Thoracic aorta (tissue), 2 donors: ENCODE measurements around the gene PAMR1. TPM values are rescaled to one million over a fixed set of nuclear protein-coding genes. Genes with fewer than 3 reads are reported as not detected.

ENCODE experiments used
- ATAC-seq: fragments of 150-250 bp; one replicate; pipeline ENCODE4 v1.8.0; 2017; ENCODE audit warnings: low read depth; ENCODE audit not compliant: insufficient number of reproducible peaks, low FRiP score
- DNase-seq: peaks from one replicate; pipeline ENCODE4 v3.0.0-alpha.2; 2020; ENCODE audit warnings: low spot score
- H3K27ac ChIP-seq, 2 donors: fragments of 200-600 bp; sonication (generic); 1 replicate in 1 of 2; 2 replicates in 1 of 2; pipeline ENCODE4 v1.5.1; 2016; ENCODE audit warnings: mild to moderate bottlenecking in 2 of 2, moderate library complexity in 2 of 2
- H3K27me3 ChIP-seq: fragments of 200-600 bp; sonication (generic); replicated peaks from 2 replicates; pipeline ENCODE4 v1.6.0; 2016; ENCODE audit warnings: mild to moderate bottlenecking; ENCODE audit not compliant: insufficient read depth
- H3K36me3 ChIP-seq: fragments of 200-600 bp; sonication (generic); one replicate; pipeline ENCODE4 v1.5.1; 2016
- H3K4me1 ChIP-seq, 2 donors: fragments of 200-600 bp; sonication (generic); 1 replicate in 1 of 2; 2 replicates in 1 of 2; pipeline versions ENCODE4 v1.5.1 to v1.6.0; 2016; ENCODE audit warnings: low read depth in 2 of 2, mild to moderate bottlenecking in 1 of 2; ENCODE audit not compliant: control insufficient read depth in 1 of 2
- H3K4me3 ChIP-seq: fragments of 200-600 bp; sonication (generic); 2 replicates; pipeline ENCODE4 v1.5.1; 2016; ENCODE audit warnings: mild to moderate bottlenecking
- H3K9me3 ChIP-seq: fragments of 200-600 bp; sonication (generic); 2 replicates; pipeline ENCODE4 v1.5.1; 2016
- CTCF ChIP-seq: fragments of 200-600 bp; sonication (generic); IDR thresholded peaks from one replicate; pipeline ENCODE4 v1.5.1; 2019; ENCODE audit warnings: antibody characterized with exemption
- total RNA-seq, 2 donors: library from RNA; depleted of rRNA; stranded (reverse); fragments of >200 nt; gene quantifications; one replicate each; pipeline versions ENCODE4 v1.1.0 to v1.2.3, GENCODE V29; 2016

PAMR1 gene
- total RNA-seq, 2 donors from 2014 or later = 4.3 TPM; not detected in 1

- no peak for ATAC-seq
Measured at GRCh38 chr11:35426351-35426750, 99.1 kb downstream of the PAMR1 start.

GRCh38 chr11:35425603-35426212 is 99.7 kb downstream of the PAMR1 start:
- no peak for DNase-seq
- H3K27me3 ChIP-seq = peaks cover 10% of the 10 kb centered on the region
- H3K4me3 ChIP-seq = no peak overlapping the region
- H3K36me3 ChIP-seq = no peaks in the 10 kb centered on the region
- ATAC-seq = no peak
- H3K27ac ChIP-seq = no peak overlapping the region
- peaks cover 0 to 25% of the 10 kb centered on the region in 2 donors for H3K4me1 ChIP-seq
- TF ChIP-seq CTCF = no peak
- no peaks in the 10 kb centered on the region for H3K9me3 ChIP-seq

More at GRCh38 chr11:35426351-35426750, 99.1 kb downstream of the PAMR1 start:
- H3K4me3 ChIP-seq = no peak overlapping the region
- no peak overlapping the region for H3K27ac ChIP-seq
- peaks cover 0 to 24% of the 10 kb centered on the region in 2 donors for H3K4me1 ChIP-seq
- no peak for DNase-seq
- TF ChIP-seq CTCF = no peak
- H3K9me3 ChIP-seq = no peaks in the 10 kb centered on the region
- H3K36me3 ChIP-seq = no peaks in the 10 kb centered on the region
- peaks cover 7% of the 10 kb centered on the region for H3K27me3 ChIP-seq

GRCh38 chr11:35424157-35424940 is 101.1 kb downstream of the PAMR1 start:
- ATAC-seq (no peak), DNase-seq (no peak)
- no peak overlapping the region for H3K4me3 ChIP-seq
- no peaks in the 10 kb centered on the region for H3K36me3 ChIP-seq
- no peak for TF ChIP-seq CTCF
- H3K4me1 ChIP-seq = peaks cover 10 to 38% of the 10 kb centered on the region in 2 donors
- no peaks in the 10 kb centered on the region for H3K9me3 ChIP-seq
- no peak overlapping the region for H3K27ac ChIP-seq
- H3K27me3 ChIP-seq = peaks cover 10% of the 10 kb centered on the region

GRCh38 chr11:35420371-35420770 is 105.0 kb downstream of the PAMR1 start:
- no peak for TF ChIP-seq CTCF
- H3K4me3 ChIP-seq = peak overlapping the region; percentile 70
- H3K9me3 ChIP-seq = no peaks in the 10 kb centered on the region
- H3K27ac ChIP-seq = no peak overlapping the region
- no peak for DNase-seq
- H3K27me3 ChIP-seq = peaks cover 15% of the 10 kb centered on the region
- H3K4me1 ChIP-seq = peaks cover 14 to 30% of the 10 kb centered on the region in 2 donors
- no peak for ATAC-seq
- H3K36me3 ChIP-seq = no peaks in the 10 kb centered on the region

- H3K9me3 ChIP-seq = no peaks in the 10 kb centered on the region
- no peak for DNase-seq
- H3K27me3 ChIP-seq = peaks cover 15% of the 10 kb centered on the region
- H3K4me1 ChIP-seq = peaks cover 14 to 30% of the 10 kb centered on the region in 2 donors
- H3K36me3 ChIP-seq = no peaks in the 10 kb centered on the region
- H3K27ac ChIP-seq = no peak overlapping the region
- peak overlapping the region; percentile 70 for H3K4me3 ChIP-seq
- TF ChIP-seq CTCF = no peak
- no peak for ATAC-seq
Measured at GRCh38 chr11:35419830-35420333, 105.5 kb downstream of the PAMR1 start.
